ENCODE measurements around the gene EME2.

EME2 gene

DNA sequence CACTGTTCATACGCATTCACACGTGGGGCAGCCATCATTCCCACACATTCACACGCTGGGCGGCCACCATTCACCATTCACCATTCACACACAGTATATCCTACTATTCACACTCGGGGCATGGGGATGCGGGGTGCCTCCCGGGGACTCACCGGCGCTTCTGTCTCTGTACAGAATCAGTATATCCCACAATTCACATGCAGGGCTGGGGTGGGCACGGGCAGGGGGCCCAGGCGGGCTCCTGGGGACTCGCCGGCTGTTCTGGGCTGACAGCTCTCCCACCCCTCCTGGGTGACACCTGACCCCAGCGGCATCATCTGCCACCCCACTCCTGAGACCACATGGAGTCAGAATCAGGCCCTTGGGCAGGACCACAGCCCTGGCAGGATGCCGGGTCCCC, 10.9 kb upstream of the EME2 start:
- H3K4me1 ChIP-seq, result no peaks in the 10 kb centered on the region
- TF ChIP-seq, protein P1, sequence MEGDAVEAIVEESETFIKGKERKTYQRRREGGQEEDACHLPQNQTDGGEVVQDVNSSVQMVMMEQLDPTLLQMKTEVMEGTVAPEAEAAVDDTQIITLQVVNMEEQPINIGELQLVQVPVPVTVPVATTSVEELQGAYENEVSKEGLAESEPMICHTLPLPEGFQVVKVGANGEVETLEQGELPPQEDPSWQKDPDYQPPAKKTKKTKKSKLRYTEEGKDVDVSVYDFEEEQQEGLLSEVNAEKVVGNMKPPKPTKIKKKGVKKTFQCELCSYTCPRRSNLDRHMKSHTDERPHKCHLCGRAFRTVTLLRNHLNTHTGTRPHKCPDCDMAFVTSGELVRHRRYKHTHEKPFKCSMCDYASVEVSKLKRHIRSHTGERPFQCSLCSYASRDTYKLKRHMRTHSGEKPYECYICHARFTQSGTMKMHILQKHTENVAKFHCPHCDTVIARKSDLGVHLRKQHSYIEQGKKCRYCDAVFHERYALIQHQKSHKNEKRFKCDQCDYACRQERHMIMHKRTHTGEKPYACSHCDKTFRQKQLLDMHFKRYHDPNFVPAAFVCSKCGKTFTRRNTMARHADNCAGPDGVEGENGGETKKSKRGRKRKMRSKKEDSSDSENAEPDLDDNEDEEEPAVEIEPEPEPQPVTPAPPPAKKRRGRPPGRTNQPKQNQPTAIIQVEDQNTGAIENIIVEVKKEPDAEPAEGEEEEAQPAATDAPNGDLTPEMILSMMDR (IDR thresholded peaks at IDR 0.05), result no peak
- DNase-seq, result no peak
- H3K9me3 ChIP-seq, result no peaks in the 10 kb centered on the region
- H3K27me3 ChIP-seq, result no peaks in the 10 kb centered on the region
- intact Hi-C loops (cut with DNase I; ENCODE audit: low total_unique reads), result no loop called here
- no peak overlapping the region for H3K4me3 ChIP-seq
- H3K36me3 ChIP-seq, result peaks cover 62 to 96% (median 93%) of the 10 kb centered on the region in 3 donors
- H3K27ac ChIP-seq, result no peak overlapping the region

DNA sequence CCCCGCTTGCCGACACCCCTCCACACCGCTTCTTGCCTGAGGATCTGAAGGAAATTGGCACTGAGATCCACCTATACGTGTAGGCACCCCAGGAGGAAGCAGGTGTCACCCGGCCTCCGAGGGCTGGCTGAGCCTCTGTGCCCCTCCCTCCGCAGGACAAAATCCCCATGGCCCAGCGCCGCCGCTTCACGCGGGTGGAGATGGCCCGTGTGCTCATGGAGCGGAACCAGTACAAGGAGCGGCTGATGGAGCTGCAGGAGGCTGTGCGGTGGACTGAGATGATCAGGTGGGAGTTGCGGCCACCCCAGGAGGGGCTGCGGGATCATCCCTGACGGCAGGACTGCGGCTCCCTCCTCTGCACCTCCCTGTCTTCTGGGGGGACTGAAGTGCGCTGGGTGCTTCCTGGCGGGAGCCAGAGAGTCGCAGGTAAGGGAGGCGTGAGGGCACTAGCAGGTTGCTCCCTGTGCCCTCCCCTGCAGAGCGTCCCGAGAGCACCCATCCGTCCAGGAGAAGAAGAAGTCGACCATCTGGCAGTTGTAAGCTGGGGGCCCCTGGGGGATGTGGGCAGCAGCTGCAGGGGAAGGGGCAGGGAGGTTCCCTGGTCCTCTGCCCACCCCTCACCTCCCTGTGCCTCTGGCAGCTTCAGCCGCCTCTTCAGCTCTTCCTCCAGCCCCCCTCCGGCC, 10.3 kb upstream of the EME2 start:
- Histone ChIP-seq H3K4me1 (peaks cover 0 to 4% (median 0%) of the 10 kb centered on the region in 4 donors), H3K9me3 (no peaks in the 10 kb centered on the region), H3K4me3 (no peak overlapping the region), H3K27me3 (no peaks in the 10 kb centered on the region), H3K27ac (no peak overlapping the region), H3K36me3 (peaks cover 67 to 100% (median 95%) of the 10 kb centered on the region in 3 donors)
- intact Hi-C loops (cut with DNase I; ENCODE audit: low total_unique reads), result no loop called here
- TF ChIP-seq, protein P1 (IDR thresholded peaks at IDR 0.05), result no peak
- no peak for DNase-seq

DNA sequence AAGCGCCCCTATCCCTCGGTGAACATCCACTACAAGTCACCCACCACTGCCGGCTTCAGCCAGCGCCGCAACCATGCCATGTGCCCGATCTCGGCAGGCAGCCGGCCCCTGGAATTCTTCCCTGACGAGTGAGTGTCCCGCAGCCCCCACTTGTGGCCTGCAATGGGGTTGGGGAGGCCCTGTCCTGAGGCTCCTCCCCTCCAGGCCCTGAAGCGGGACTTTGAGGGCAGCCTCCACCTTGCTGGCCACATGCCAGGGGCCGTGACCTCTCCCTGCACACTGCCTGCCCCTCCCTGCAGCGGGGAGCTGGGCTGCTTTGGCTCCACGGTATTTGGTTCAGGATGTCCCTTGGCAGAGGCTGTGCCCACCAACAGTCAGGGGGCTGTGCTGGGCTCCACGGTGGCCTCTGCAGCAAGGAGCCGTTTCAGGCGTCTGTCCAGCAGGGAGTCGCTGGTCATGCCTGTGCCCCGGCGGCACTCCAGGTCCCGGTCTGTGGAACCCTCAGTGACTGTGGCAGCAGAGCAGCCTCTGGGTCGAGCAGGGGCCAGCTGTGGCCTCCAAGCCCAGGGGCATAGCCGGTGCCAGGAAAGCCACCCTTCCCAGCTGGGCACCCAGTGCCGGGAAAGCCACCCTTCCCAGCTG, 9.6 kb upstream of the EME2 start:
- no peak overlapping the region for H3K4me3 ChIP-seq
- DNase-seq, result no peak
- intact Hi-C loops (cut with DNase I; ENCODE audit: low total_unique reads), result no loop called here
- TF ChIP-seq, protein P1 (IDR thresholded peaks at IDR 0.05), result no peak
- no peak overlapping the region for H3K27ac ChIP-seq
- H3K27me3 ChIP-seq, result no peaks in the 10 kb centered on the region
- H3K4me1 ChIP-seq, result peaks cover 0 to 5% (median 0%) of the 10 kb centered on the region in 4 donors
- H3K36me3 ChIP-seq, result peaks cover 68 to 100% (median 95%) of the 10 kb centered on the region in 3 donors
- H3K9me3 ChIP-seq, result no peaks in the 10 kb centered on the region

DNA sequence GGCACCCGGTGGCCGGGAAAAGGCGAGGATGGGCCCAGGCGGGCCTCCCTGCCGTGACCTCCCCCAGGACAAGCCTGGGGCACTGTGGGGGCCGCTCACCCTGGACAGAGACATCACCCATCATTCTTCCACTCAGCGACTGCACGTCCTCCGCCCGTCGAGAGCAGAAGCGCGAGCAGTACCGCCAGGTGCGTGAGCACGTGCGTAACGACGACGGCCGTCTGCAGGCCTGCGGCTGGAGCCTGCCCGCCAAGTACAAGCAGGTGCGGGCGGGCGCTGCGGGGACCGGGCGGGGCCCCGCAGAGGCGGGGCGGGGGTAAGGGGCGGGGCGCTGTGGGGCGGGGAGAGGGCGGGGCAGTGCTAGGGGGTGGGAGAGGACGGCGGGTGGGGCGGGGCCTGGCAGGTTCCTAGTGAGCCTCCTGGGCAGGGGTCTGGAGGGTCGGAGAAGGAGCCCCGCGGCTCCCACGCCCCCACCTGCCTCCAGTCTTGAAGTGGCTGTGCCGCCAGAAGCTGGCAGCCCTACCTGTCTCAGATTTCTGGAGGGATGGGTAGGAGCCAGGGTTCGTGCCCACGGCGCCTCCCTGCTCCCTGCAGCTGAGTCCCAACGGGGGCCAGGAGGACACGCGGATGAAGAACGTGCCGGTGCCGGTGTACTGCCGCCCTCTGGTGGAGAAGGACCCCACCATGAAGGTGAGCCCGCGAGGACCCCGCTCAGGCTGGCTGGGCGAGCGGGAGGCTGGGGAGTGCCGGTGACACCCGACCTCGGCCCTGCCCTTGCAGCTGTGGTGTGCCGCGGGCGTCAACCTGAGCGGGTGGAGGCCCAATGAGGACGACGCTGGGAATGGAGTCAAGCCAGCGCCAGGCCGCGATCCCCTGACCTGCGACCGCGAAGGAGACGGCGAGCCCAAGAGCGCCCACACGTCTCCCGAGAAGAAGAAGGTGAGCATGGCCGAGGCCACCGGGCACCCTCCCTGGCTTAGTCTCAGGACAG, 8.8 kb upstream of the EME2 start:
- Histone ChIP-seq H3K36me3 (peaks cover 71 to 100% (median 95%) of the 10 kb centered on the region in 3 donors), H3K27ac (no peak overlapping the region), H3K4me1 (peaks cover 0 to 7% (median 0%) of the 10 kb centered on the region in 4 donors), H3K4me3 (no peak overlapping the region), H3K9me3 (no peaks in the 10 kb centered on the region), H3K27me3 (no peaks in the 10 kb centered on the region)
- DNase-seq, result no peak
- intact Hi-C loops (cut with DNase I; ENCODE audit: low total_unique reads), result no loop called here
- TF ChIP-seq, protein P1 (IDR thresholded peaks at IDR 0.05), result no peak

DNA sequence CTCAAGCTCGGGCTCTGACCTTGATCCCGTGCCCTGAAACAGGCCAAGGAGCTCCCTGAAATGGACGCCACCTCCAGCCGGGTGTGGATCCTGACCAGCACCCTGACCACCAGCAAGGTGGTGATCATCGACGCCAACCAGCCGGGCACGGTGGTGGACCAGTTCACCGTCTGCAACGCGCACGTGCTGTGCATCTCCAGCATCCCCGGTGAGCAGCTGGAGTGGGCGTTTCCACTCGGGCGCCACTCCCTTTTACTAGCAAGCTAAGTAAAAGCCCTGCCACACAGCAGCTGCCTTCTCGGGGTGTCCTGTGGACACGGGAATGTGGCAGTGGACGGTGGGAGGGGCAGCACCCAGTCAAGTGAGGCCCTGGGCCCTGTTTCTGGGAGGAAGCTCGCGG, 7.6 kb upstream of the EME2 start:
- TF ChIP-seq, protein P1 (IDR thresholded peaks at IDR 0.05), result no peak
- H3K4me1 ChIP-seq, result peaks cover 0 to 19% (median 7%) of the 10 kb centered on the region in 4 donors
- no peaks in the 10 kb centered on the region for H3K9me3 ChIP-seq
- H3K4me3 ChIP-seq, result no peak overlapping the region
- no peaks in the 10 kb centered on the region for H3K27me3 ChIP-seq
- intact Hi-C loops (cut with DNase I; ENCODE audit: low total_unique reads), result no loop called here
- no peak for DNase-seq
- peaks cover 71 to 98% (median 90%) of the 10 kb centered on the region in 3 donors for H3K36me3 ChIP-seq
- H3K27ac ChIP-seq, result no peak overlapping the region

Measured in tibial artery (tissue), 4 donors.